Hepatocyte (in vitro differentiated cells): ENCODE measurements around the gene SND1.

ENCODE experiments used
- CTCF ChIP-seq: fragments of 200-600 bp; sonication (generic); IDR thresholded peaks from 2 replicates; pipeline ENCODE4 v1.5.1; 2016; ENCODE audit warnings: antibody characterized with exemption, mild to moderate bottlenecking; ENCODE audit not compliant: poor library complexity
- EZH2 ChIP-seq: fragments of 200-600 bp; sonication (generic); IDR thresholded peaks from 2 replicates; pipeline ENCODE4 v1.6.1; 2016; ENCODE audit warnings: antibody characterized with exemption, mild to moderate bottlenecking, borderline replicate concordance

- TF ChIP-seq EZH2 (no peak), CTCF (no peak)
These were observed 336.8 kb downstream of the SND1 start for GRCh38 chr7:127988751-127989150.
